H1 (cell line): ENCODE measurements around the gene RFXANK. TPM values are rescaled to one million over a fixed set of nuclear protein-coding genes. Genes with fewer than 3 reads are reported as not detected.

ENCODE experiments used
- JUND ChIP-seq: IDR thresholded peaks from 2 replicates; pipeline ENCODE4 v1.6.1; 2011; ENCODE audit warnings: mild to moderate bottlenecking, improper control_type of control experiment, low read length
- MAFK ChIP-seq: IDR thresholded peaks from 2 replicates; pipeline ENCODE4 v1.6.1; 2012; ENCODE audit warnings: low read depth, mild to moderate bottlenecking, improper control_type of control experiment, low read length
- RBBP5 ChIP-seq: IDR thresholded peaks from 2 replicates; pipeline ENCODE4 v1.7.1; 2012; ENCODE audit warnings: low read depth, mild to moderate bottlenecking, inconsistent platforms, low read length, moderate library complexity, borderline replicate concordance
- TBP ChIP-seq: IDR thresholded peaks from 2 replicates; pipeline ENCODE4 v1.6.1; 2011; ENCODE audit warnings: low read depth, low read length, improper control_type of control experiment
- polyA plus RNA-seq, 7 experiments: library from polyadenylated mRNA; depleted of rRNA in 3 of 7; stranded (reverse) in 5 of 7; unstranded in 2 of 7; fragments of >200 nt in 5 of 7; fragments of 200-250 nt in 2 of 7; gene quantifications; 1 replicate in 5 of 7; 2 replicates in 1 of 7; 4 replicates in 1 of 7; pipeline versions ENCODE4 v1.2.1 to v1.2.3, GENCODE V29; 2011 to 2013; ENCODE audit warnings: missing spikeins in 2 of 7, mixed read lengths in 2 of 7
- total RNA-seq: library from RNA; stranded (reverse); fragmentation: NEBNext Ultra II Directional; extraction: Animal tissue kit (Norgen Biotek cat#: 25700); gene quantifications from 2 replicates; pipeline ENCODE4 v1.2.1, GENCODE V29; 2021
- TF ChIP-seq, protein P1 (sequence below), 3 experiments: IDR thresholded peaks; 1 replicate in 2 of 3; 2 replicates in 1 of 3; pipeline versions ENCODE4 v1.5.1 to v1.6.1; 2011; ENCODE audit warnings: low read length in 3 of 3, mild to moderate bottlenecking in 3 of 3, inconsistent platforms in 2 of 3, low read depth in 1 of 3, moderate library complexity in 1 of 3; ENCODE audit not compliant: insufficient read depth in 1 of 3; ENCODE audit errors: control extremely low read depth in 1 of 3

RFXANK gene
- total and polyA plus RNA-seq, 2 of the 8 experiments (the other 6 are each of a cell fraction or from before 2014, with no cell fraction given), result 72.9 to 87.5 TPM

DNA sequence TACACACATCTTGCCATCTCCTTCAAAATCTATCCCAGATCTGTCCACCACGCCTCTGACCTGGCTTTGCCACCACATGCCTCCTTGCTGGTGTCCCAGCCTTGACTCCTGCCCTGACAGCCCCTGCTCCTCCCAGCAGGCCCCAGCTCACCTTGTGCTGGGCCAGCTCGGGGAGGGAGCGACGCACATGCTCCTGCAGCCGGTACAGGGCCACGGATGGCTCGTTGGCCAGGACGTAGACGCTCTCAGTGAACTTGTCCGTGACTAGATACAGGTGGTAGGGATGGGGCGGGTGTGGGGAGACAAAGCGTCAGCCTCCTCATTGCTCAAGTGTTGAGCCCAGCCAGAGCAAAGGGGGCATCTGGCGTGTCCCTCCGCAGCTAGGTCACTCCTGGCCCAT is 5.3 kb upstream of the RFXANK start (continued):
- TF ChIP-seq, protein P1, sequence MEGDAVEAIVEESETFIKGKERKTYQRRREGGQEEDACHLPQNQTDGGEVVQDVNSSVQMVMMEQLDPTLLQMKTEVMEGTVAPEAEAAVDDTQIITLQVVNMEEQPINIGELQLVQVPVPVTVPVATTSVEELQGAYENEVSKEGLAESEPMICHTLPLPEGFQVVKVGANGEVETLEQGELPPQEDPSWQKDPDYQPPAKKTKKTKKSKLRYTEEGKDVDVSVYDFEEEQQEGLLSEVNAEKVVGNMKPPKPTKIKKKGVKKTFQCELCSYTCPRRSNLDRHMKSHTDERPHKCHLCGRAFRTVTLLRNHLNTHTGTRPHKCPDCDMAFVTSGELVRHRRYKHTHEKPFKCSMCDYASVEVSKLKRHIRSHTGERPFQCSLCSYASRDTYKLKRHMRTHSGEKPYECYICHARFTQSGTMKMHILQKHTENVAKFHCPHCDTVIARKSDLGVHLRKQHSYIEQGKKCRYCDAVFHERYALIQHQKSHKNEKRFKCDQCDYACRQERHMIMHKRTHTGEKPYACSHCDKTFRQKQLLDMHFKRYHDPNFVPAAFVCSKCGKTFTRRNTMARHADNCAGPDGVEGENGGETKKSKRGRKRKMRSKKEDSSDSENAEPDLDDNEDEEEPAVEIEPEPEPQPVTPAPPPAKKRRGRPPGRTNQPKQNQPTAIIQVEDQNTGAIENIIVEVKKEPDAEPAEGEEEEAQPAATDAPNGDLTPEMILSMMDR (IDR thresholded peaks at IDR 0.05; ENCODE audit: control extremely low read depth in 1 of 3, insufficient read depth in 1 of 3, low read depth in 1 of 3, low read length in 3 of 3), result no peak
- TF ChIP-seq JUND (no peak), MAFK (no peak), TBP (no peak), RBBP5 (no peak)
